HG02759 (cell line): ENCODE data around the gene PCDHA1.

ENCODE experiments used
- ATAC-seq: cut with Tn5 transposase; IDR thresholded peaks from one replicate; pipeline ENCODE4 v1.9.1; 2021; ENCODE audit warnings: mild to moderate bottlenecking, moderate library complexity; ENCODE audit not compliant: unreplicated experiment

The PCDHA1 gene

GRCh38 chr5:140916325-140916724 is 130.4 kb downstream of the PCDHA1 start:
- ATAC-seq = no peak

GRCh38 chr5:140923601-140924000 is 137.7 kb downstream of the PCDHA1 start:
- no peak for ATAC-seq

GRCh38 chr5:140925806-140926442 is 140.0 kb downstream of the PCDHA1 start, which contains the start of gene PCDHAC1:
Gene PCDHAC1 (plus strand): TSS chr5:140926299. CDS start chr5:140926893, 594 bp downstream.
- ATAC-seq = no peak

- no peak for ATAC-seq
Observed at GRCh38 chr5:140926443-140927227, 140.7 kb downstream of the PCDHA1 start.

DNA sequence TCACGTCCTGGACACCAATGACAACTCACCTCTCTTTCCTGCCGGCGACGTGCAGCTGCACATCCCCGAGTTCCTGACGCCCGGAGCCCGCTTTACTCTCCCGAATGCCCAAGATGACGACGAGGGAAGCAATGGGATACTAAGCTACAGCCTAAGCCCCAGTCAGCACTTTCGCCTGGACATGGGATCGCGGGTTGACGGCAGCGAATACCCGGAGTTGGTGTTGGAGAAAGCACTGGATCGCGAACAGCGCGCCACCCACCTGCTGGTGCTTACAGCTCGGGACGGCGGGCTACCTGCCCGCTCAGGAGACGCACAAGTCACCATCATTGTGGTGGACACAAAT is 141.3 kb downstream of the PCDHA1 start:
- no peak for ATAC-seq

- ATAC-seq = no peak
Observed at GRCh38 chr5:140934964-140935606, 149.1 kb downstream of the PCDHA1 start.

- no peak for ATAC-seq
Observed at GRCh38 chr5:140946578-140946977, 160.6 kb downstream of the PCDHA1 start.

GRCh38 chr5:140951636-140952035 is 165.7 kb downstream of the PCDHA1 start:
- ATAC-seq = no peak

DNA sequence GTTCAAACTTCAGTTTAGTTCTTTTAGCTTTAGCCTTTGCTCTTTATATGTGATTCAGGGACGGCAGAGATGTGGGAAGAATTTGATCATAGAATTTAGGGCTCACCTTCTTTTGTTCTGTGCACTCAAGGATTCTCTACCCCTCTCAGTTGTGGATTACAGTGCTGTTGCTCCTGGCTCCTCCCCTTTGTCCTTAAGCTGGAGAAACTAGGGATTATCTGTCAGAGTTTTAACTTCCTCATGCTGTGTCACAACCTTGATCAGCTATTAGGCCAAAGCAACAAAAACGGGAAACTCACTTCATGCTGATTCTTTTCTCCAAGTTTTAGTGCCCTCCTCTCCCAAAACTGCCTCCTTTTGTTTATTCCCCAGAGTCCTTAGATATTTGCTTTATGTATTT is 167.3 kb downstream of the PCDHA1 start:
- no peak for ATAC-seq

GRCh38 chr5:140962190-140962589 is 176.2 kb downstream of the PCDHA1 start:
- ATAC-seq = no peak

DNA sequence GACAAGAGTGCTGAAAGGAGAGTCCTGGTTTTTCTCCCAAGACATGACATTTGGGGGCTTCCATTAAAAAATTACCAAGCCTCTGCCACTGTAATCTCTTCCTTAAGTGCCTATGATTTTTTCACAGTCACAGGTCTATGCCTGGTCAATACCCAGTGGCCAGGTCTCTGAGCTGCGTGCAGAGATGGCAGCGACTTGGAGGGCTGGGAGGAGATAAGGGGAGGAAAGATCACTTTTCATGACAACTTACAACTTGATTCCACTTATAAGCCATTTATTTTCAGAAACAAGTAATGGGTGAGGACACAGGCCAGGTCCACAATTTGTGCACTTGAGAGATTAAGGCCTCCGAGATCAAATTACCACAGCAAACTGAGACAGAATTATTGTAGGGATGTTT is 178.4 kb downstream of the PCDHA1 start:
- no peak for ATAC-seq

GRCh38 chr5:140965905-140966292 is 180.0 kb downstream of the PCDHA1 start:
- no peak for ATAC-seq

DNA sequence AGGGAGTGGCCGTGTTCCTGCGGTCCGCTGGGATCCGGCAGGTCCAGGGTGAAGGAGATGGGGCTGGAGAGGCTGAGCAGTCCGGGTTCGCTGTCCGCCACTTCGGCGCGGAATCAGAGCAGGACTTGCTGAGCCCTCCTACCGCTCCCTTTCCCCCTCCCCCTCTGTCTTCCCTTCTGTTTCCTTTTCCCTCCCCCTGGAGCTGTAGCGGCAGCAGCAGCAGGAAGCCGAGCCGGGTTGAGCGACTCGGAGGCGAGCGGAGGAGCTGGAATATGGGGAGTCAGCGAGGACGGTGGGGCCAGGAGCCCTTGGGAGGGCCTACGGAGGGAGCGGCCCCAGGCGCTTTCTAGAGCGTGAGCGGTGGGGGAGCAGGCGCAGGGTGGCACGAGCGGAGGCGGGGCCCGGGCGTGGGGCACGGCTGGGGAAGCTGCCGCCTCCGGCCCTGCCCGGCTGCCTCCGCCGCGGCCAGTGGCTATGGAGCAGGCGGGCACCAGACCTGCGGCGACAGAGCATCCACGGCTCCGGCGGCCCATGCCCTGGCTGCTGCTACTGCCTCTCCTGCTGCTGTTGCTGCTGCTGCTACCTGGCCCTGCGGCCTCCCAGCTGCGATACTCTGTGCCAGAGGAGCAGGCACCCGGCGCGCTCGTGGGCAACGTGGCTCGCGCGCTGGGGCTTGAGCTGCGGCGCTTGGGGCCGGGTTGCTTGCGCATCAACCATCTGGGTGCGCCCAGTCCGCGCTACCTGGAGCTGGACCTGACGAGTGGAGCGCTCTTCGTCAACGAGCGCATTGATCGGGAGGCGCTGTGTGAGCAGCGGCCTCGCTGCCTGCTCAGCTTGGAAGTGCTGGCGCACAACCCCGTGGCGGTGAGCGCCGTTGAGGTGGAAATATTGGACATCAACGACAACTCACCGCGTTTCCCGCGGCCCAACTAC is 180.6 kb downstream of the PCDHA1 start, which contains the start of gene PCDHAC2:
TSS of gene PCDHAC2 (plus strand) at position 184 of the 933 bp plus-strand sequence. CDS start at position 475, 291 bp downstream.
- ATAC-seq = no peak

DNA sequence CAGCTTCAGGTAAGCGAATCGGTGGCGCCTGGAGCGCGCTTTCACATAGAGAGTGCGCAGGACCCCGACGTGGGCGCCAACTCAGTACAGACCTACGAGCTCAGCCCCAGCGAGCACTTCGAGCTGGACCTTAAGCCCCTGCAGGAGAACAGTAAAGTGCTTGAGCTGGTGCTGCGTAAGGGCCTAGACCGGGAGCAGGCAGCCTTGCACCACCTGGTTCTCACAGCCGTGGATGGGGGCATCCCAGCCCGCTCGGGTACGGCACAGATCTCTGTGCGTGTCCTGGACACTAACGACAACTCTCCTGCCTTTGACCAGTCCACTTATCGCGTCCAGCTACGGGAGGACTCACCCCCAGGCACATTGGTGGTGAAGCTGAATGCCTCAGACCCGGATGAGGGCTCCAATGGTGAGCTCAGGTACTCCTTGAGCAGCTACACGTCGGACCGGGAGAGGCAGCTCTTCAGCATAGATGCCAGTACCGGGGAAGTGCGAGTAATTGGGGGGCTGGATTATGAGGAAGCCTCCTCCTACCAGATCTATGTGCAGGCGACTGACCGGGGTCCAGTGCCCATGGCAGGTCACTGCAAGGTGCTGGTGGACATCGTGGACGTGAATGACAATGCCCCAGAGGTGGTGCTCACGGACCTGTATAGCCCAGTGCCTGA is 181.4 kb downstream of the PCDHA1 start:
- no peak for ATAC-seq

DNA sequence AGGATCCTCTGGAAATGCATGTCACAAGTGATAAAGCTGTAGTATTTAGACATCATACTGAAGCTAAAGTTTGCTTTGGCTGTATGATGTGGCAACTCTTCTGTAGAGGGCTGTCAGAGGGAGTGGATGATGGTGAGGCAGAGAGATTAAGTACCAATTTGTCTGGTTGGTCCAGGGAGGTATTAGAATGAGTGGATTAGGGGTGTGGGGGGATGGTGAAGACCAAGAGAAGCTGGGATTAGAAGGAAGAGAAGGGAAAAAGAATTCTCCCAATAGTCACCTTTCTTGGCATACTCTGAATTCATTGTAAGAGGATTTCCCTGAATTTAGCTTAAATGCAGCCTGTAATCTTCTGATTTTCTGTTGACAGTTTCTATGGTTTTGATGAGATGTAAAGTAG is 183.9 kb downstream of the PCDHA1 start:
- ATAC-seq = no peak

- ATAC-seq = no peak
Observed at GRCh38 chr5:140973550-140973949, 187.6 kb downstream of the PCDHA1 start.

- ATAC-seq = no peak
Observed at GRCh38 chr5:140977003-140977402, 191.1 kb downstream of the PCDHA1 start.

GRCh38 chr5:140978260-140978659 is 192.3 kb downstream of the PCDHA1 start:
- no peak for ATAC-seq

DNA sequence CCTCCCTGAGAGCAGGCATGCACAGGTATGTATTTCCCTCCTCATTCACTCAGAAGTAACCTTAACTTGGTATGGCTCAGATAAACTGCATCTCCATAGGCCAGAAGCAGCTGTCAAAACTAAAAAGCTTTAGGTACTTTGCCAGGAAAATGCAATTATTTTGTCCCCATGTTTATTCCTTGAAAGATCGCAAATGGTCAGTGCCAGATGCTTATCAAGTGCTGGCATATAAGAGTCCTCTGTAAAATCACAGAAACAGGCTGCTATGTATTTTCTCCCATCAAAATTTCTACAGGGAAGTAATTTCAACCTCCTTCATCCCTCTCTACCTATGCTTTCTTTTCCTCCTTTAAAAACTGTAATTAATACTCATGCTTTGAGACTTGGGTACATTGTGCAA is 193.0 kb downstream of the PCDHA1 start:
- ATAC-seq = no peak

DNA sequence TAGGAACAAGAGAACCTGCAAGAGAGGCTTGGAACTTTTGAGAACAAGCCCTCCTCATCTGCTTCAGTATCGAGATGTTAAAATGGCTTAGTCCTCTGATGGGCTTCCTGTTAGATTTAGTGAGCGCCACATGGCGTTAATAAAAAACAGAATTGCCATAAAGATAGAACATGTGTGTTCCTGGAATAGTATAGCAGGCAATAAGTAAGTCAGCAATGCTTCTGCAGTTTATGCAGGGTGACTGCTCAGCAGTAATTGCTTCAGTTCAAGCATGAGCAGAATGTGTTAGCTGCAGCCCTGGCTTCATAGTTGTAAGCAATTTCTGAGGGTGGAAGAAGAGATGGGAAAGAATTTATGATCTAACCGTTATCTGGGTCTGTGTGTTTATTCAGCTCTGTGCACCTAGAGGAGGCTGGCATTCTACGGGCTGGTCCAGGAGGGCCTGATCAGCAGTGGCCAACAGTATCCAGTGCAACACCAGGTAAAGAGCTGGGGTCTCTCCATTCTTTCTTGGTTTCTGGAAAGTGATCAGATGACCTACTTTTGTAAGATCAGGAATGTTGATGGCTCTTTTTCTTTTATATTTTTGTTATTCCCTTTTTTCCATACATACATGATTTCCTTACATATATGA is 196.3 kb downstream of the PCDHA1 start:
- ATAC-seq = no peak
